Measurements from ENCODE around the gene ZNF526.

ZNF526 gene

GRCh38 chr19:42193706-42194105 lies 26.4 kb upstream of the ZNF526 start:
- FAIRE-seq (no peak), DNase-seq (ENCODE audit: extremely low spot score, insufficient read length, low read depth) (no peak)

- no peak for DNase-seq (ENCODE audit: extremely low spot score, insufficient read length, low read depth)
These were observed 23.8 kb upstream of the ZNF526 start for GRCh38 chr19:42196011-42197001.

GRCh38 chr19:42197375-42197817 lies 22.7 kb upstream of the ZNF526 start:
- DNase-seq (ENCODE audit: extremely low spot score, insufficient read length, low read depth) (no peak), FAIRE-seq (peak; percentile 55)

More at GRCh38 chr19:42196011-42197001, 23.8 kb upstream of the ZNF526 start:
- no peak for FAIRE-seq

DNA sequence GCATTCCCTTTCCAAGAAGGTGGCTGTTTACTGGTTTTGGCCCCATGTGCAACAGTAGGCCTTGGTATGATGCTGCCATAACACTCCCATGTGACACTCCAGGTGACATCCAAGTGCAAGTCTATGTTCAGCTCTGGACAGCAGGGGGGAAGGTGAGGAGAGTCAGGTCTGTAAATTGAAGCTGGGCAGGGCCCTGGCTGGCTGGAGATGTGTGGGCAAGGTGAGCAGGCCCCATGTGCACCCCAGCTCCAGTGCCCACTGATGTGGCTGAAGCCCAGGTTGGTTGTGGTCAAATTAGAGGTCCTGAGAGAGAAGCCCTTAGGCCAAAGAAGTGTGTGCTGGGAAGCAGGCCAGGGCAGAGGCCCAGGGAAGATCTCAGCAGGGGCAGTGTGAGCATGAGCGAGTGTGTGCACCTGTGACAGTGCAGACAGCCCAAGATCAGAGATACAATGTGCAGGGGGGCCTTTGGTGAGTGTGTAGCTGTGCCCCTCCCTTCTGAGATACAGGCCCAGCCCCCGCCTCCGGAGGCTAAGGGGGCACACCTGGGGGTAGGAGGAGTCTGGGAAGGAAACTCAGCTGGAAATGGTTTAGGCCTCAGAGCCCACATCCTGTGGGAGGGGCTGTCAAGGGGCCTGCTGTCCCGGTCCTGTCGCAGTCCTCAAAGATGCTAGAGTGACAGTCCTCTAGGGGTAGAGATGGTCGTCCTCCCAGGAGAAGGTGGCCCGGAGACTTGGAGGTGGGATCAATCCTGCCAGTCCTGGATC lies 21.3 kb upstream of the ZNF526 start:
- DNase-seq (ENCODE audit: extremely low spot score, insufficient read length, low read depth), result no peak
- FAIRE-seq, result no peak

- FAIRE-seq, result peak; percentile 98
- DNase-seq (ENCODE audit: extremely low spot score, insufficient read length, low read depth), result no peak
These were observed 20.5 kb upstream of the ZNF526 start for GRCh38 chr19:42199440-42200115.

- DNase-seq (ENCODE audit: extremely low spot score, insufficient read length, low read depth) (no peak), FAIRE-seq (no peak)
These were observed 19.9 kb upstream of the ZNF526 start for GRCh38 chr19:42200116-42200715.

- no peak for DNase-seq (ENCODE audit: extremely low spot score, insufficient read length, low read depth)
- FAIRE-seq, result peak; percentile 98
These were observed 18.4 kb upstream of the ZNF526 start for GRCh38 chr19:42201489-42202289.

DNA sequence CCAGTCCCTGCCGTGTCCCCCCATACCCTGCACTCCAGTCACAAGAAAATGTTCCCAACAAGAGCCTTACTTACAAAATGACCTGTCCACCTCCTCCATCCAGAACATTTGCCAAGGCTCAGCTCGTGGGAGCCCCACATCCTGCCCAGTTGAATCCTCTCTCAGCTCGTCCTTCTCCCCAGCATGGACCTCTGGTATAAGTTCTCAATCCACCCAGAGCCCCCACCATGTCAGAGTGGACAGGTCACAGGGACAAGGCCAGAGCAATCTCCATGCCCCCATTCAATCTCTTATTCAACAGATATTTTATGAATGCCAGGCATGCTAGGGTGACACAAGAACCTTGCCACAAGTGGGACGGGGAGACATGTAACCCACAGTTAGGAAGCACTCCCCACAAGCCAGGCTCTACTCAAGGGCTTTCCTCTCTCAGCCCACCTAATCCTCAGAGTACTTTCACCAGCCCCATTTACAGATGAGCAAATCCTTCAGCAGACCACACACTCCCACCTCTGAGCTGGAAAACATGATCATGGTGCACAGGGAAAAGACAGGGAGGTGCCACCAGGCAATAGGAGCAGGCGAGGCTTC lies 17.7 kb upstream of the ZNF526 start:
- no peak for FAIRE-seq
- DNase-seq (ENCODE audit: extremely low spot score, insufficient read length, low read depth), result no peak

GRCh38 chr19:42203700-42204099 lies 16.4 kb upstream of the ZNF526 start:
- no peak for DNase-seq (ENCODE audit: extremely low spot score, insufficient read length, low read depth)
- FAIRE-seq, result no peak

DNA sequence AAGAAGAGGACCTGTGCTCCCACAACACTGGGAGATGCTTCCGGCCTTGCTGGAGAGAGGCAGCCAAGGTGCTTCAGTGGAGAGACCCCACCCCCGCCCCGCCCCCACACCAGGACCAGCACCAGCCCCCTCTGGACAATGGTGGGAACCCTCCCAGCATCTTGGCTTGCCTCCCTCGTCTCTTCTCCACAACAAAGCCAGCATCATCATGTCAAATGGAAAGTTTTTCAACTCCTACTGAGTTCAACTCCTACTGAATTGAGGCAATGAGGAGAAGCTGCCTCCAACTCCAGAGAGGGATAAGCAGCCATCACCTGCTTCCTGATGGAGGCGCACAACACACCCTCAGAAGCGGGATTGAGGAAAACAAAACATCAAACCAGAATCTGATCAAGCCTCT lies 15.4 kb upstream of the ZNF526 start:
- DNase-seq (ENCODE audit: extremely low spot score, insufficient read length, low read depth) (no peak), FAIRE-seq (no peak)

DNA sequence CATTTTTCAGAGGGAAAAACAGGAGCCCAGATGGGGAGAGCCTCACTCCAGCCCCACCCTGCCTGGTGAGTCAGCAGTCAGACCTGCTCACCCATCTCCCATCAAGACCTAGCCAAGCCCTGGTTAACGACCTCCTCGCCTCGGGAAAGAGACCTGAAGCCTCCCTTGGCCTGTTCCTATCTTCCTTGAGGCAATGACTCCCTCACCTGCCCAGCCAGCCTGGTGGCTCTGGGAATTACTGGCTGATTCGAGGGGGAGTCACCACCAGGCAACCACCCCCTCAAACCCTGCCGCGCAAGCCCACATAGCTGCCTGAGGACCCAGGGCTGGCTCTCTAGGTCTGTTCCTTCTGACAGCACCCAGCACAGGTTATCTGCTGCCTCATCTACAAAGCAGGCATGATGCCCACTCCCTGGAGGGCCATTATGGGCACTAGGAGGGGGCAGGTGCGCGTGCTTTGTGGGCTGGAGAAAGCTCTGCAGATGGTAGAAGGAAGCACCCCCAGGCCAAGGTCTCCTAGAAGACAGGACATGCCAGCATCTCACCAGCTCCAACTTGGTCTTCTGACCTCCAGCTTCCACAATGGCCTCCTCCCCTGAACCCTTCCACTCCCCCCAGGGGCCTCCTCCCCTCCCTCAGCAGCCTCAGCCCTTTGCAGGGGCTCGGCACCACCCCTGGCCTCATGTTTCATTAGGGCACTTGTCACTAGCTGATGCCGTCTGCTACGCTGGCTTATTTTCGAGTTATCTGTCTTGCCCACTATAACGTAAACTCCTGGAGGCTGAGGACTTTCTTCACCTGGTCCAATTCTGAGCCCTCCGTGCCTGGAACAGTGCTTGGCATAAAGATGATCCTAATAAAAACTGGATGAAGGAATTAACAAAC lies 13.0 kb upstream of the ZNF526 start:
- DNase-seq (ENCODE audit: extremely low spot score, insufficient read length, low read depth) (no peak), FAIRE-seq (no peak)

- DNase-seq (ENCODE audit: extremely low spot score, insufficient read length, low read depth), result no peak
- no peak for FAIRE-seq
These were observed 12.3 kb upstream of the ZNF526 start for GRCh38 chr19:42207767-42208271.

DNA sequence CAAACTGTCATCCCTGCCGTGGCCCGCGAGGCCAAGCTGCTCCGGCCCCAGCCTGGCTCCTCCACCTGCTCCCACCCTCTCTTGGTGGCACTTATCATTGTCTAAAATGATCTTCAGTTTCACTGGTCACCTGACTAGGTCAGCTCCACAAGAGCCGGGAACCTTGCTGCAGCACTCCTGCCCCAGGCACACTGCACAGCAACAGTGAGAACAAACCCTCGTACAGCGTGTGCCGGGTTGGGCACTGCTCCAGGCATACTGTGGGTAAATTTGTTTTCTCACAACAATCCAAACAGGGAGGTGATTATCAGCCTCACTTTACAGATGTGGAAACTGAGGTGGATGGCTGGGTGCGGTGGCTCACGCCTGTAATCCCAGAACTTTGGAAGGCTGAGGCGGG lies 11.5 kb upstream of the ZNF526 start:
- FAIRE-seq, result no peak
- DNase-seq (ENCODE audit: extremely low spot score, insufficient read length, low read depth), result no peak

DNA sequence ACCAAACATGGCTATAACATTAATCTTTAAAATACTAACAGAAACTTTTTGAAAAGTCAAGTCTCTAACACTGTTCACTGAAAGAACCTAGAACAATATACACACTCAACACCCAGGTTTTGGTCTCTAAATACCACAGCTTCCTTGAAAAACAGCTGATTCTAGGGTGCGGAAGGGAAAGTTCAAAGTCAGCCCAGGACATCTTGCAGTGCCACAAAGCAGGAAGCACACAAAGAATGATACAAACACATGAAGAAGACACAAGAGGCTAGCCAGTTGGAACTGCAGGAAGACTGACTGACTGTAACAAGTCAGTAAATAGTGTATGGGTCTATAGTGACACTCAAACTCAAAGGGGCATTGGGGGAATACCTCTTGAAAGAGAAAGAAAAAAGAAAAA lies 7.2 kb upstream of the ZNF526 start:
- no peak for FAIRE-seq

GRCh38 chr19:42214810-42215485 lies 5.2 kb upstream of the ZNF526 start:
- no peak for FAIRE-seq

More for the DNA sequence above, 7.2 kb upstream of the ZNF526 start:
- no peak for DNase-seq (ENCODE audit: extremely low spot score, insufficient read length, low read depth)

GRCh38 chr19:42216653-42217519 lies 3.2 kb upstream of the ZNF526 start:
- DNase-seq (ENCODE audit: extremely low spot score, insufficient read length, low read depth) (no peak), FAIRE-seq (no peak)

More at GRCh38 chr19:42214810-42215485, 5.2 kb upstream of the ZNF526 start:
- no peak for DNase-seq (ENCODE audit: extremely low spot score, insufficient read length, low read depth)
